Endodermal cell (in vitro differentiated cells): ENCODE results near the gene PRPSAP2. TPM values are rescaled to one million over a fixed set of nuclear protein-coding genes. Genes with fewer than 3 reads are reported as not detected.
A peak's percentile ranks its signal among the peaks of the same experiment; 100 is the strongest.

Source experiments
- DNase-seq: peaks from one replicate; pipeline ENCODE4 v3.0.0-alpha.2; 2017
- H3K27ac ChIP-seq: 2 replicates; pipeline ENCODE4 v1.5.1; 2013; ENCODE audit warnings: mild to moderate bottlenecking, low read depth, low read length, moderate library complexity
- H3K27me3 ChIP-seq: 2 replicates; pipeline ENCODE4 v1.6.1; 2013; ENCODE audit warnings: mild to moderate bottlenecking, low read length, moderate library complexity; ENCODE audit not compliant: insufficient read depth, control insufficient read depth, poor library complexity, severe bottlenecking
- H3K36me3 ChIP-seq: 2 replicates; pipeline ENCODE4 v1.7.0; 2013; ENCODE audit warnings: mild to moderate bottlenecking, low read length, moderate library complexity; ENCODE audit not compliant: control insufficient read depth, insufficient read depth
- H3K4me1 ChIP-seq: one replicate; pipeline ENCODE4 v1.7.0; 2013; ENCODE audit warnings: low read length; ENCODE audit not compliant: control insufficient read depth, insufficient read depth
- H3K4me3 ChIP-seq: 2 replicates; pipeline ENCODE4 v1.5.1; 2013; ENCODE audit warnings: mild to moderate bottlenecking, low read length, moderate library complexity
- H3K9ac ChIP-seq: 2 replicates; pipeline ENCODE4 v1.6.1; 2013; ENCODE audit warnings: mild to moderate bottlenecking, low read length, moderate library complexity; ENCODE audit not compliant: poor library complexity, severe bottlenecking; ENCODE audit errors: extremely low read depth
- H3K9me3 ChIP-seq: 2 replicates; pipeline ENCODE4 v1.6.1; 2013; ENCODE audit warnings: mild to moderate bottlenecking, low read length, moderate library complexity; ENCODE audit not compliant: control insufficient read depth
- H3K27ac Mint-ChIP-seq: 2 replicates; pipeline ENCODE4 v1.8.0; 2020; ENCODE audit warnings: mixed read lengths
- H3K27me3 Mint-ChIP-seq: 2 replicates; pipeline ENCODE4 v1.8.0; 2021; ENCODE audit warnings: mild to moderate bottlenecking, mixed read lengths; ENCODE audit not compliant: insufficient read depth
- H3K36me3 Mint-ChIP-seq: 2 replicates; pipeline ENCODE4 v1.8.0; 2020; ENCODE audit warnings: low read depth, mixed read lengths
- H3K4me1 Mint-ChIP-seq: 2 replicates; pipeline ENCODE4 v1.8.0; 2020; ENCODE audit warnings: mixed read lengths
- H3K4me3 Mint-ChIP-seq: 2 replicates; pipeline ENCODE4 v1.8.0; 2020; ENCODE audit warnings: mild to moderate bottlenecking, moderate library complexity, mixed read lengths
- H3K9me3 Mint-ChIP-seq: 2 replicates; pipeline ENCODE4 v1.8.0; 2020; ENCODE audit warnings: mild to moderate bottlenecking, mixed read lengths
- CTCF ChIP-seq: fragments of 200-600 bp; sonication (generic); conservative IDR thresholded peaks from 2 replicates; pipeline ENCODE4 v1.5.0; 2021; ENCODE audit warnings: antibody characterized with exemption, mild to moderate bottlenecking
- WGBS, 2 experiments: methylation state at CpG; one replicate each; pipeline versions ENCODE4 v1.1.5 to v1.1.7; 2013; ENCODE audit warnings: missing lambda C conversion rate in 2 of 2, mixed read lengths in 1 of 2; ENCODE audit not compliant: insufficient coverage in 1 of 2, insufficient read length in 1 of 2; 5-methylcytosine and 5-hydroxymethylcytosine counted together
- total RNA-seq, 2 donors: library from RNA; stranded (reverse); fragmentation: NEBNext Ultra II Directional in 1 of 2; extraction: Animal tissue kit (Norgen Biotek cat#: 25700) in 1 of 2; gene quantifications; 2 replicates in 1 of 2; 3 replicates in 1 of 2; pipeline ENCODE4 v1.2.1, GENCODE V29; 2021

The PRPSAP2 gene
- total RNA-seq, 2 donors from 2014 or later = 51.3 to 57.6 TPM

GRCh38 chr17:18960803-18961511 lies 103.0 kb downstream of the PRPSAP2 start:
- Histone ChIP-seq H3K36me3 (no peaks in the 10 kb centered on the region), H3K4me3 (no peak overlapping the region), H3K27me3 (no peaks in the 10 kb centered on the region), H3K27ac (no peak overlapping the region), H3K4me1 (no peaks in the 10 kb centered on the region), H3K9me3 (no peaks in the 10 kb centered on the region), H3K9ac (no peak overlapping the region)
- peak; percentile 98 for DNase-seq
- no peaks in the 10 kb centered on the region for H3K27me3 Mint-ChIP-seq
- H3K9me3 Mint-ChIP-seq = no peaks in the 10 kb centered on the region
- peaks cover 7% of the 10 kb centered on the region for H3K4me1 Mint-ChIP-seq
- whole genome bisulfite sequencing, 2 experiments = 13 to 40% methylated on average over 3 to 17 of the region's 17 CpGs
- no peak overlapping the region for H3K27ac Mint-ChIP-seq
- H3K36me3 Mint-ChIP-seq = no peaks in the 10 kb centered on the region
- H3K4me3 Mint-ChIP-seq = no peak overlapping the region
- peak; percentile 96 for TF ChIP-seq CTCF

GRCh38 chr17:18961634-18962493 lies 103.9 kb downstream of the PRPSAP2 start:
- H3K27me3 ChIP-seq = no peaks in the 10 kb centered on the region
- no peaks in the 10 kb centered on the region for H3K9me3 ChIP-seq
- Mint-ChIP-seq H3K36me3 (no peaks in the 10 kb centered on the region), H3K27me3 (no peaks in the 10 kb centered on the region), H3K4me3 (no peak overlapping the region), H3K4me1 (peaks cover 7% of the 10 kb centered on the region), H3K9me3 (no peaks in the 10 kb centered on the region), H3K27ac (no peak overlapping the region)
- H3K36me3 ChIP-seq = no peaks in the 10 kb centered on the region
- DNase-seq = no peak
- H3K9ac ChIP-seq = no peak overlapping the region
- H3K27ac ChIP-seq = no peak overlapping the region
- no peaks in the 10 kb centered on the region for H3K4me1 ChIP-seq
- 87 to 90% methylated on average over 10 to 16 of the region's 16 CpGs for WGBS, 2 experiments
- TF ChIP-seq CTCF = no peak
- no peak overlapping the region for H3K4me3 ChIP-seq

- H3K36me3 Mint-ChIP-seq = no peaks in the 10 kb centered on the region
- Histone ChIP-seq H3K4me3 (no peak overlapping the region), H3K27me3 (no peaks in the 10 kb centered on the region), H3K4me1 (no peaks in the 10 kb centered on the region), H3K36me3 (no peaks in the 10 kb centered on the region), H3K9me3 (no peaks in the 10 kb centered on the region), H3K27ac (no peak overlapping the region), H3K9ac (no peak overlapping the region)
- no peak overlapping the region for H3K27ac Mint-ChIP-seq
- H3K4me3 Mint-ChIP-seq = no peak overlapping the region
- 76 to 88% methylated on average over 4 to 6 of the region's 6 CpGs for WGBS, 2 experiments
- no peaks in the 10 kb centered on the region for H3K9me3 Mint-ChIP-seq
- H3K27me3 Mint-ChIP-seq = no peaks in the 10 kb centered on the region
- no peak for DNase-seq
- H3K4me1 Mint-ChIP-seq = peaks cover 11% of the 10 kb centered on the region
- TF ChIP-seq CTCF = no peak
These were observed 104.5 kb downstream of the PRPSAP2 start for GRCh38 chr17:18962494-18962815.
